GM11168 (cell line): ENCODE data around the gene HEPACAM.

ENCODE experiments used
- in situ Hi-C: fragments of 300-500 bp; cut with MboI; formaldehyde crosslinking; loops from one replicate; pipeline ENCODE4 v1.12.0; 2022; ENCODE audit warnings: low sequenced_read_pairs; ENCODE audit not compliant: unreplicated experiment

The HEPACAM gene

GRCh38 chr11:124874571-124875255 is 61.1 kb downstream of the HEPACAM start:
- in situ Hi-C loops: no loop called here

DNA sequence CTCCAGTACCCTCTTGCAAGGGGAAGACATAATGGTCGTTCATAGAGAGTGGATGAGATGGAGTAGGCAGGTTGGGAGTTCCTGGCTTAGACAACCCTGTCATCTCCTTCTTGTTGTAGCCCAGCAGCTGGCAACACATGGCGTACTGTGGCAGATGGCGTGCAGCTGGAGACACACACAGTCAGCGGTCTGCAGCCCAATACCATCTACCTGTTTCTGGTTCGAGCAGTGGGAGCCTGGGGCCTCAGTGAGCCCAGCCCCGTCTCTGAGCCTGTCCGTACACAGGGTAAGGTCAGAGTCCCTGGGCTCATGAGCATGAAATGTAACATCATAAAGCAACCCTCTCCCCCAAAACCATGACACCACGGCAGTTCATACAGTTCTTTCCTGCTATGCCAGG is 61.9 kb downstream of the HEPACAM start:
- in situ Hi-C loops: no loop called here

GRCh38 chr11:124872741-124873140 is 63.1 kb downstream of the HEPACAM start:
- in situ Hi-C loops: no loop called here

GRCh38 chr11:124872280-124872679 is 63.6 kb downstream of the HEPACAM start:
- in situ Hi-C loops: no loop called here

- in situ Hi-C loops: no loop called here
Measured at GRCh38 chr11:124870430-124870829, 65.4 kb downstream of the HEPACAM start.

GRCh38 chr11:124869856-124870387 is 65.9 kb downstream of the HEPACAM start:
- in situ Hi-C loops: no loop called here

DNA sequence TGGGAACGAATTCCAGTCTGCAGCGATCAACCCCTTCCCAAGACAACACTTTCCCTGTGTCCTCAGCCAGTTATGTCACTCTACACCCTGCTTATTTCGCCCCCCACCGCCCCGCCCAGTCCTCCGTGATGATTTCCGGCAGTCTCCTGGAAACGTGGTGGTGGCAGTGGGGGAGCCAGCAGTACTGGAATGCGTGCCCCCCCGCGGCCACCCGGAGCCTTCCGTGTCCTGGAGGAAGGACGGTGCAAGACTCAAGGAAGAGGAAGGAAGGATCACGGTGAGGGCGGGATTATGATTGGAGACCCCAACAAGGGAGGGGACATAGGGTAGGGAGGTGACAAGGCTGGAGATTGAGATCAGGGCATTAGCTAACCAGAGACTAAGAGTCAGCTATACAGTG is 66.5 kb downstream of the HEPACAM start:
- in situ Hi-C loops: no loop called here
